IMR-90 (cell line): ENCODE measurements around the gene PLEKHG1. TPM values are rescaled to one million over a fixed set of nuclear protein-coding genes. Genes with fewer than 3 reads are reported as not detected.

Experiments used
- ATAC-seq: fragments of 200-7000 bp; cut with Tn5 transposase; 2 replicates; pipeline ENCODE4 v1.9.1; 2020; ENCODE audit warnings: low read depth, mild to moderate bottlenecking, moderate library complexity
- BruUV-seq: library from RNA; stranded (reverse); fragments of 400-500 nt; replicated peaks from 2 replicates; lab custom pipeline; 2021; lab: Mats Ljungman, UMichigan
- CTCF ChIA-PET: fragments of 300-600 bp; formaldehyde crosslinking; extraction: SDS; loops from one replicate; lab custom pipeline; 2021; ENCODE audit warnings: antibody characterized with exemption; lab: Yijun Ruan, JAX
- POLR2A ChIA-PET: fragments of 300-600 bp; sonication (Branson Sonifier 250); formaldehyde crosslinking; loops from one replicate; lab custom pipeline; 2022; ENCODE audit warnings: antibody characterized with exemption; ENCODE audit not compliant: unreplicated experiment; lab: Charles Lee
- DNase-seq: peaks from one replicate; pipeline ENCODE4 v3.0.0; 2013
- H2AFZ ChIP-seq: replicated peaks from 2 replicates; pipeline ENCODE3; 2013; ENCODE audit warnings: low read length, mild to moderate bottlenecking; ENCODE audit not compliant: poor library complexity
- H2AK5ac ChIP-seq: 2 replicates; pipeline ENCODE4 v1.6.1; 2013; ENCODE audit warnings: low read depth, low read length, inconsistent platforms
- H2AK9ac ChIP-seq: replicated peaks from 2 replicates; pipeline ENCODE3; 2013; ENCODE audit warnings: mild to moderate bottlenecking, low read depth, low read length, moderate library complexity; ENCODE audit not compliant: poor library complexity
- H2BK120ac ChIP-seq: 2 replicates; pipeline ENCODE4 v1.6.1; 2013; ENCODE audit warnings: low read depth, low read length, inconsistent platforms
- H2BK15ac ChIP-seq: 3 replicates; pipeline ENCODE4 v1.6.1; 2013; ENCODE audit warnings: low read depth, low read length, inconsistent platforms
- H2BK20ac ChIP-seq: 2 replicates; pipeline ENCODE4 v1.6.1; 2013; ENCODE audit warnings: low read depth, mild to moderate bottlenecking, inconsistent platforms, low read length, moderate library complexity
- H2BK5ac ChIP-seq: 2 replicates; pipeline ENCODE4 v1.6.1; 2013; ENCODE audit warnings: mild to moderate bottlenecking, low read depth, low read length, inconsistent platforms; ENCODE audit not compliant: poor library complexity, severe bottlenecking
- H3K14ac ChIP-seq: replicated peaks from 2 replicates; pipeline ENCODE4 v1.6.1; 2013; ENCODE audit warnings: low read depth, low read length, inconsistent platforms
- H3K18ac ChIP-seq: 2 replicates; pipeline ENCODE4 v1.6.1; 2013; ENCODE audit warnings: low read depth, low read length, control low read depth
- H3K23ac ChIP-seq: 2 replicates; pipeline ENCODE4 v1.6.1; 2013; ENCODE audit warnings: low read depth, low read length, inconsistent platforms
- H3K27ac ChIP-seq: 2 replicates; pipeline ENCODE4 v1.5.1; 2013; ENCODE audit warnings: mild to moderate bottlenecking, control low read depth, low read length; ENCODE audit not compliant: insufficient read depth
- H3K27me3 ChIP-seq: 2 replicates; pipeline ENCODE4 v1.6.1; 2013; ENCODE audit warnings: low read length; ENCODE audit not compliant: control insufficient read depth, insufficient read depth
- H3K36me3 ChIP-seq: 2 replicates; pipeline ENCODE4 v1.6.1; 2013; ENCODE audit warnings: low read length, mixed read lengths; ENCODE audit not compliant: control insufficient read depth, insufficient read depth
- H3K4ac ChIP-seq: 2 replicates; pipeline ENCODE4 v1.6.1; 2013; ENCODE audit warnings: low read depth, low read length, inconsistent platforms
- H3K4me1 ChIP-seq: 2 replicates; pipeline ENCODE4 v1.6.1; 2013; ENCODE audit warnings: low read length, mixed read lengths; ENCODE audit not compliant: control insufficient read depth, insufficient read depth
- H3K4me2 ChIP-seq: 2 replicates; pipeline ENCODE4 v1.6.1; 2013; ENCODE audit warnings: low read depth, mild to moderate bottlenecking, control low read depth, low read length, moderate library complexity
- H3K4me3 ChIP-seq: 2 replicates; pipeline ENCODE4 v1.5.1; 2013; ENCODE audit warnings: low read depth, mild to moderate bottlenecking, control low read depth, low read length, moderate library complexity; ENCODE audit not compliant: insufficient read depth
- H3K56ac ChIP-seq: 2 replicates; pipeline ENCODE4 v1.6.1; 2013; ENCODE audit warnings: low read length, inconsistent platforms; ENCODE audit not compliant: insufficient read depth; ENCODE audit errors: extremely low read depth
- H3K79me1 ChIP-seq, 2 experiments: 2 replicates each; pipeline ENCODE4 v1.6.1; 2013; ENCODE audit warnings: low read length in 2 of 2, inconsistent platforms in 1 of 2, low read depth in 1 of 2
- H3K9ac ChIP-seq: 2 replicates; pipeline ENCODE4 v1.6.1; 2013; ENCODE audit warnings: low read depth, low read length, control low read depth
- H3K9me1 ChIP-seq: 2 replicates; pipeline ENCODE4 v1.6.1; 2013; ENCODE audit warnings: low read length, inconsistent platforms; ENCODE audit not compliant: insufficient read depth
- H3K9me3 ChIP-seq: 2 replicates; pipeline ENCODE4 v1.6.1; 2013; ENCODE audit warnings: low read length; ENCODE audit not compliant: control insufficient read depth, insufficient read depth
- H4K20me1 ChIP-seq: 2 replicates; pipeline ENCODE4 v1.6.1; 2013; ENCODE audit warnings: low read length, inconsistent platforms; ENCODE audit not compliant: insufficient read depth
- H4K5ac ChIP-seq: 2 replicates; pipeline ENCODE4 v1.6.1; 2013; ENCODE audit warnings: mild to moderate bottlenecking, low read depth, low read length, control low read depth
- H4K8ac ChIP-seq, 2 experiments: 2 replicates each; pipeline ENCODE4 v1.6.1; 2013; ENCODE audit warnings: low read depth in 2 of 2, low read length in 2 of 2, control low read depth in 1 of 2, inconsistent platforms in 1 of 2
- H4K91ac ChIP-seq: 2 replicates; pipeline ENCODE4 v1.6.1; 2013; ENCODE audit warnings: low read depth, low read length, inconsistent platforms; ENCODE audit not compliant: insufficient read depth
- BHLHE40 ChIP-seq: fragments of 150-350 bp; IDR thresholded peaks from 2 replicates; pipeline ENCODE4 v1.6.1; 2016; ENCODE audit warnings: mild to moderate bottlenecking, low read depth, low read length
- CEBPB ChIP-seq: IDR thresholded peaks from 2 replicates; pipeline ENCODE4 v1.6.1; 2012; ENCODE audit warnings: low read depth, low read length, improper control_type of control experiment
- CHD1 ChIP-seq: IDR thresholded peaks from 2 replicates; pipeline ENCODE4 v1.6.1; 2012; ENCODE audit warnings: low read depth, low read length, improper control_type of control experiment
- FOS ChIP-seq: fragments of 150-350 bp; IDR thresholded peaks from 2 replicates; pipeline ENCODE4 v1.6.1; 2016; ENCODE audit warnings: low read depth, low read length
- MAFK ChIP-seq: IDR thresholded peaks from 2 replicates; pipeline ENCODE4 v1.6.1; 2012; ENCODE audit warnings: low read depth, low read length, improper control_type of control experiment
- MAZ ChIP-seq: IDR thresholded peaks from 2 replicates; pipeline ENCODE4 v1.6.1; 2012; ENCODE audit warnings: low read depth, mild to moderate bottlenecking, low read length, improper control_type of control experiment, moderate library complexity, borderline replicate concordance
- POLR2A ChIP-seq: IDR thresholded peaks from 2 replicates; pipeline ENCODE4 v1.6.1; 2012; ENCODE audit warnings: mild to moderate bottlenecking, low read depth, low read length
- RAD21 ChIP-seq: IDR thresholded peaks from 2 replicates; pipeline ENCODE4 v1.6.1; 2012; ENCODE audit warnings: low read length, improper control_type of control experiment
- RCOR1 ChIP-seq: IDR thresholded peaks from 2 replicates; pipeline ENCODE4 v1.6.1; 2012; ENCODE audit warnings: mild to moderate bottlenecking, low read length, improper control_type of control experiment; ENCODE audit not compliant: insufficient replicate concordance
- RFX5 ChIP-seq: IDR thresholded peaks from 2 replicates; pipeline ENCODE4 v1.8.0; 2012; ENCODE audit warnings: low read depth, mild to moderate bottlenecking, low read length, moderate library complexity
- SMC3 ChIP-seq: fragments of 150-350 bp; IDR thresholded peaks from 2 replicates; pipeline ENCODE4 v1.6.1; 2016; ENCODE audit warnings: low read depth, mild to moderate bottlenecking, antibody characterized with exemption, low read length, moderate library complexity
- USF2 ChIP-seq: fragments of 150-350 bp; IDR thresholded peaks from 2 replicates; pipeline ENCODE4 v1.6.1; 2017; ENCODE audit warnings: mild to moderate bottlenecking, antibody characterized with exemption, low read length, low read depth
- WGBS, 2 experiments: methylation state at CpG; one replicate each; pipeline versions ENCODE4 v1.1.5 to v1.1.7; 2013; ENCODE audit warnings: missing lambda C conversion rate in 2 of 2; ENCODE audit not compliant: insufficient read length in 1 of 2; ENCODE audit errors: extremely low coverage in 2 of 2; 5-methylcytosine and 5-hydroxymethylcytosine counted together
- dilution Hi-C: fragments of 300-500 bp; cut with HindIII; formaldehyde crosslinking; loops from one replicate; pipeline ENCODE4 v1.14.3; 2018; ENCODE audit warnings: low sequenced_read_pairs; ENCODE audit not compliant: unreplicated experiment
- in situ Hi-C: fragments of 300-500 bp; cut with MboI; formaldehyde crosslinking; loops from 3 replicates; pipeline ENCODE4 v1.14.3; 2019; ENCODE audit warnings: low sequenced_read_pairs, inconsistent platforms, mixed read lengths
- intact Hi-C: fragments of 100-400 bp; cut with micrococcal nuclease; formaldehyde crosslinking; loops from 2 replicates; pipeline ENCODE4 v1.10.0; 2022
- polyA plus RNA-seq, 3 experiments: library from polyadenylated mRNA; depleted of rRNA; stranded (reverse); fragments of >200 nt; gene quantifications; 2 replicates each; pipeline ENCODE4 v1.2.3, GENCODE V29; 2012; ENCODE audit warnings: low replicate concordance in 1 of 3
- total RNA-seq: library from RNA; depleted of rRNA; stranded (reverse); fragments of >200 nt; gene quantifications from 2 replicates; pipeline ENCODE4 v1.2.3, GENCODE V29; 2012
- TF ChIP-seq, protein P1 (sequence below): fragments of 150-350 bp; IDR thresholded peaks from 2 replicates; pipeline ENCODE4 v1.6.1; 2016; ENCODE audit warnings: low read depth, mild to moderate bottlenecking, low read length, moderate library complexity, borderline replicate concordance

PLEKHG1 gene
- total and polyA plus RNA-seq, 2 of the 4 experiments (the other 2 are of a cell fraction) = 0.09 to 0.36 TPM

- Histone ChIP-seq H2BK120ac (no peak overlapping the region), H3K4ac (no peak overlapping the region), H3K4me2 (no peak overlapping the region), H3K4me1 (no peaks in the 10 kb centered on the region), H2BK20ac (no peak overlapping the region), H4K20me1 (no peaks in the 10 kb centered on the region), H2BK5ac (no peak overlapping the region), H2AK5ac (no peak overlapping the region), H3K27ac (no peak overlapping the region), H2AFZ (no peak overlapping the region), H3K79me1 (no peaks in the 10 kb centered on the region), H4K5ac (no peak overlapping the region), H3K4me3 (no peak overlapping the region), H3K9me1 (no peaks in the 10 kb centered on the region), H3K23ac (no peak overlapping the region), H2AK9ac (no peak overlapping the region), H3K9me3 (no peaks in the 10 kb centered on the region), H3K14ac (no peak overlapping the region), H4K91ac (no peak overlapping the region), H3K9ac (no peak overlapping the region), H4K8ac (no peak overlapping the region), H3K27me3 (peaks cover 6% of the 10 kb centered on the region; the same call in 1 of the 2 replicates), H3K36me3 (no peaks in the 10 kb centered on the region), H3K56ac (no peak overlapping the region), H3K18ac (no peak overlapping the region), H2BK15ac (no peak overlapping the region)
- intact Hi-C loops (no loop called here), in situ Hi-C loops (no loop called here), dilution Hi-C loops (no loop called here)
- TF ChIP-seq CEBPB (no peak), FOS (no peak), CHD1 (no peak), SMC3 (no peak), RFX5 (no peak), BHLHE40 (no peak), MAFK (no peak), POLR2A (no peak), RAD21 (no peak), RCOR1 (no peak), USF2 (no peak), MAZ (no peak)
- TF ChIP-seq, protein P1, sequence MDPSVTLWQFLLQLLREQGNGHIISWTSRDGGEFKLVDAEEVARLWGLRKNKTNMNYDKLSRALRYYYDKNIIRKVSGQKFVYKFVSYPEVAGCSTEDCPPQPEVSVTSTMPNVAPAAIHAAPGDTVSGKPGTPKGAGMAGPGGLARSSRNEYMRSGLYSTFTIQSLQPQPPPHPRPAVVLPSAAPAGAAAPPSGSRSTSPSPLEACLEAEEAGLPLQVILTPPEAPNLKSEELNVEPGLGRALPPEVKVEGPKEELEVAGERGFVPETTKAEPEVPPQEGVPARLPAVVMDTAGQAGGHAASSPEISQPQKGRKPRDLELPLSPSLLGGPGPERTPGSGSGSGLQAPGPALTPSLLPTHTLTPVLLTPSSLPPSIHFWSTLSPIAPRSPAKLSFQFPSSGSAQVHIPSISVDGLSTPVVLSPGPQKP = no peak
- BruUV-seq = no TSS peak
- CTCF ChIA-PET = no interaction called here
- no CpG with 5 or more reads among the region's 5 CpGs for WGBS, 2 experiments
- DNase-seq = no peak
- POLR2A ChIA-PET = no interaction called here
- ATAC-seq = no peak
These were observed 15.6 kb upstream of the PLEKHG1 start for GRCh38 chr6:150584065-150584464.
